Measurements from ENCODE around the gene NETO2. TPM values are rescaled to one million over a fixed set of nuclear protein-coding genes. Genes with fewer than 3 reads are reported as not detected.

The NETO2 gene
- total and polyA plus RNA-seq, 4 donors = 1.2 to 3.4 (median 2.1) TPM

- WGBS, 2 donors = 2% methylated on average over 24 of the region's 24 CpGs
- Histone ChIP-seq H3K27me3 (ENCODE audit: control insufficient read depth in 1 of 2, insufficient read depth in 2 of 2, low read length in 1 of 2) (no peaks in the 10 kb centered on the region), H3K27ac (ENCODE audit: low read depth in 1 of 2, low read length in 2 of 2) (no peak overlapping the region), H3K9me3 (ENCODE audit: control insufficient read depth, low read length) (no peaks in the 10 kb centered on the region), H3K36me3 (ENCODE audit: control insufficient read depth in 1 of 2, insufficient read depth in 2 of 2, low read length in 1 of 2) (no peaks in the 10 kb centered on the region), H3K4me3 (ENCODE audit: low read length in 2 of 2) (peak overlapping the region; percentile 60 to 86), H3K4me1 (ENCODE audit: control insufficient read depth in 1 of 2, insufficient read depth in 2 of 2, low read length in 2 of 2) (no peaks in the 10 kb centered on the region)
- ATAC-seq (ENCODE audit: low FRiP score) (peak; percentile 72), DNase-seq (peak; percentile 59 to 83)
- intact Hi-C loops (cut with DNase I) = loop anchor here (5.0 to 10.0 kb wide), 3 partner anchors 63 to 1130 kb away; partner anchors contain the start of gene DNAJA2 (in 1 of the 2)
Observed at GRCh38 chr16:47037396-47037745, 106.4 kb downstream of the NETO2 start.

- Histone ChIP-seq H3K27me3 (ENCODE audit: control insufficient read depth in 1 of 2, insufficient read depth in 2 of 2, low read length in 1 of 2) (no peaks in the 10 kb centered on the region), H3K4me1 (ENCODE audit: control insufficient read depth in 1 of 2, insufficient read depth in 2 of 2, low read length in 2 of 2) (no peaks in the 10 kb centered on the region), H3K27ac (ENCODE audit: low read depth in 1 of 2, low read length in 2 of 2) (no peak overlapping the region), H3K4me3 (ENCODE audit: low read length in 2 of 2) (no peak overlapping the region), H3K36me3 (ENCODE audit: control insufficient read depth in 1 of 2, insufficient read depth in 2 of 2, low read length in 1 of 2) (no peaks in the 10 kb centered on the region), H3K9me3 (ENCODE audit: control insufficient read depth, low read length) (no peaks in the 10 kb centered on the region)
- DNase-seq (no peak), ATAC-seq (ENCODE audit: low FRiP score) (no peak)
- 91% methylated on average over 5 of the region's 5 CpGs for WGBS, 2 donors
- intact Hi-C loops (cut with DNase I) = loop anchor here (5.0 to 10.0 kb wide), 3 partner anchors 61 to 1131 kb away; partner anchors contain the start of gene DNAJA2 (in 1 of the 2)
Observed at GRCh38 chr16:47036201-47036600, 107.5 kb downstream of the NETO2 start.

GRCh38 chr16:47035436-47035835, 108.3 kb downstream of the NETO2 start:
- DNase-seq = no peak
- 90 to 92% methylated on average over 8 of the region's 8 CpGs for WGBS, 2 donors

GRCh38 chr16:47034455-47034854, 109.3 kb downstream of the NETO2 start:
- Histone ChIP-seq H3K27me3 (ENCODE audit: control insufficient read depth in 1 of 2, insufficient read depth in 2 of 2, low read length in 1 of 2) (no peaks in the 10 kb centered on the region), H3K4me1 (ENCODE audit: control insufficient read depth in 1 of 2, insufficient read depth in 2 of 2, low read length in 2 of 2) (no peaks in the 10 kb centered on the region), H3K9me3 (ENCODE audit: control insufficient read depth, low read length) (no peaks in the 10 kb centered on the region), H3K27ac (ENCODE audit: low read depth in 1 of 2, low read length in 2 of 2) (no peak overlapping the region), H3K4me3 (ENCODE audit: low read length in 2 of 2) (no peak overlapping the region), H3K36me3 (ENCODE audit: control insufficient read depth in 1 of 2, insufficient read depth in 2 of 2, low read length in 1 of 2) (no peaks in the 10 kb centered on the region)
- DNase-seq (no peak), ATAC-seq (ENCODE audit: low FRiP score) (no peak)
- WGBS, 2 donors = 93 to 94% methylated on average over 2 of the region's 2 CpGs
- intact Hi-C loops (cut with DNase I) = loop anchor here in 1 of 2 donors (10.0 kb wide), 2 partner anchors 60 to 1130 kb away; partner anchors contain the start of gene DNAJA2

More at GRCh38 chr16:47035436-47035835, 108.3 kb downstream of the NETO2 start:
- Histone ChIP-seq H3K36me3 (ENCODE audit: control insufficient read depth in 1 of 2, insufficient read depth in 2 of 2, low read length in 1 of 2) (no peaks in the 10 kb centered on the region), H3K27ac (ENCODE audit: low read depth in 1 of 2, low read length in 2 of 2) (no peak overlapping the region), H3K4me3 (ENCODE audit: low read length in 2 of 2) (no peak overlapping the region), H3K27me3 (ENCODE audit: control insufficient read depth in 1 of 2, insufficient read depth in 2 of 2, low read length in 1 of 2) (no peaks in the 10 kb centered on the region), H3K4me1 (ENCODE audit: control insufficient read depth in 1 of 2, insufficient read depth in 2 of 2, low read length in 2 of 2) (no peaks in the 10 kb centered on the region), H3K9me3 (ENCODE audit: control insufficient read depth, low read length) (no peaks in the 10 kb centered on the region)
- intact Hi-C loops (cut with DNase I) = loop anchor here (5.0 to 10.0 kb wide), 3 partner anchors 61 to 1132 kb away; partner anchors contain the start of gene DNAJA2 (in 1 of the 2)
- ATAC-seq (ENCODE audit: low FRiP score) = no peak

GRCh38 chr16:47033176-47033575, 110.6 kb downstream of the NETO2 start:
- H3K27ac ChIP-seq (ENCODE audit: low read depth in 1 of 2, low read length in 2 of 2) = no peak overlapping the region
- ATAC-seq (ENCODE audit: low FRiP score) (no peak), DNase-seq (no peak)
- no peaks in the 10 kb centered on the region for H3K27me3 ChIP-seq (ENCODE audit: control insufficient read depth in 1 of 2, insufficient read depth in 2 of 2, low read length in 1 of 2)
- intact Hi-C loops (cut with DNase I) = loop anchor here in 1 of 2 donors (10.0 kb wide), 2 partner anchors 58 to 1132 kb away; partner anchors contain the start of gene DNAJA2
- WGBS, 2 donors = 94 to 95% methylated on average over 3 of the region's 3 CpGs
- H3K4me3 ChIP-seq (ENCODE audit: low read length in 2 of 2) = no peak overlapping the region
- no peaks in the 10 kb centered on the region for H3K9me3 ChIP-seq (ENCODE audit: control insufficient read depth, low read length)
- no peaks in the 10 kb centered on the region for H3K36me3 ChIP-seq (ENCODE audit: control insufficient read depth in 1 of 2, insufficient read depth in 2 of 2, low read length in 1 of 2)
- H3K4me1 ChIP-seq (ENCODE audit: control insufficient read depth in 1 of 2, insufficient read depth in 2 of 2, low read length in 2 of 2) = no peaks in the 10 kb centered on the region

GRCh38 chr16:47029724-47030123, 114.0 kb downstream of the NETO2 start:
- H3K9me3 ChIP-seq (ENCODE audit: control insufficient read depth, low read length) = no peaks in the 10 kb centered on the region
- ATAC-seq (ENCODE audit: low FRiP score) (no peak), DNase-seq (no peak)
- intact Hi-C loops (cut with DNase I) = loop anchor here in 1 of 2 donors (10.0 kb wide), 2 partner anchors 55 to 1135 kb away; partner anchors contain the start of gene DNAJA2
- no peak overlapping the region for H3K27ac ChIP-seq (ENCODE audit: low read depth in 1 of 2, low read length in 2 of 2)
- H3K4me1 ChIP-seq (ENCODE audit: control insufficient read depth in 1 of 2, insufficient read depth in 2 of 2, low read length in 2 of 2) = no peaks in the 10 kb centered on the region
- no peaks in the 10 kb centered on the region for H3K36me3 ChIP-seq (ENCODE audit: control insufficient read depth in 1 of 2, insufficient read depth in 2 of 2, low read length in 1 of 2)
- no peaks in the 10 kb centered on the region for H3K27me3 ChIP-seq (ENCODE audit: control insufficient read depth in 1 of 2, insufficient read depth in 2 of 2, low read length in 1 of 2)
- no peak overlapping the region for H3K4me3 ChIP-seq (ENCODE audit: low read length in 2 of 2)
- 92 to 97% methylated on average over 3 of the region's 3 CpGs for WGBS, 2 donors

GRCh38 chr16:47028767-47029377, 114.9 kb downstream of the NETO2 start:
- WGBS, 2 donors = 25 to 55% methylated on average over 6 of the region's 6 CpGs
- no peak for DNase-seq
- Histone ChIP-seq H3K4me3 (ENCODE audit: low read length in 2 of 2) (no peak overlapping the region), H3K9me3 (ENCODE audit: control insufficient read depth, low read length) (no peaks in the 10 kb centered on the region), H3K36me3 (ENCODE audit: control insufficient read depth in 1 of 2, insufficient read depth in 2 of 2, low read length in 1 of 2) (no peaks in the 10 kb centered on the region), H3K27ac (ENCODE audit: low read depth in 1 of 2, low read length in 2 of 2) (no peak overlapping the region), H3K27me3 (ENCODE audit: control insufficient read depth in 1 of 2, insufficient read depth in 2 of 2, low read length in 1 of 2) (no peaks in the 10 kb centered on the region), H3K4me1 (ENCODE audit: control insufficient read depth in 1 of 2, insufficient read depth in 2 of 2, low read length in 2 of 2) (no peaks in the 10 kb centered on the region)
- intact Hi-C loops (cut with DNase I) = no loop called here
- no peak for ATAC-seq (ENCODE audit: low FRiP score)

All from aorta (tissue), 5 donors.